IMR-90 (cell line): ENCODE measurements around the gene RAB36.

Experiments used
- CEBPB ChIP-seq: IDR thresholded peaks from 2 replicates; pipeline ENCODE4 v1.6.1; 2012; ENCODE audit warnings: low read depth, low read length, improper control_type of control experiment
- CHD1 ChIP-seq: IDR thresholded peaks from 2 replicates; pipeline ENCODE4 v1.6.1; 2012; ENCODE audit warnings: low read depth, low read length, improper control_type of control experiment
- POLR2A ChIP-seq: IDR thresholded peaks from 2 replicates; pipeline ENCODE4 v1.6.1; 2012; ENCODE audit warnings: mild to moderate bottlenecking, low read depth, low read length
- RCOR1 ChIP-seq: IDR thresholded peaks from 2 replicates; pipeline ENCODE4 v1.6.1; 2012; ENCODE audit warnings: mild to moderate bottlenecking, low read length, improper control_type of control experiment; ENCODE audit not compliant: insufficient replicate concordance
- SMC3 ChIP-seq: fragments of 150-350 bp; IDR thresholded peaks from 2 replicates; pipeline ENCODE4 v1.6.1; 2016; ENCODE audit warnings: low read depth, mild to moderate bottlenecking, antibody characterized with exemption, low read length, moderate library complexity
- TF ChIP-seq, protein P1 (sequence below): conservative IDR thresholded peaks from 2 replicates; pipeline ENCODE4 v1.5.1; 2012; ENCODE audit warnings: mild to moderate bottlenecking, low read depth, low read length, improper control_type of control experiment

DNA sequence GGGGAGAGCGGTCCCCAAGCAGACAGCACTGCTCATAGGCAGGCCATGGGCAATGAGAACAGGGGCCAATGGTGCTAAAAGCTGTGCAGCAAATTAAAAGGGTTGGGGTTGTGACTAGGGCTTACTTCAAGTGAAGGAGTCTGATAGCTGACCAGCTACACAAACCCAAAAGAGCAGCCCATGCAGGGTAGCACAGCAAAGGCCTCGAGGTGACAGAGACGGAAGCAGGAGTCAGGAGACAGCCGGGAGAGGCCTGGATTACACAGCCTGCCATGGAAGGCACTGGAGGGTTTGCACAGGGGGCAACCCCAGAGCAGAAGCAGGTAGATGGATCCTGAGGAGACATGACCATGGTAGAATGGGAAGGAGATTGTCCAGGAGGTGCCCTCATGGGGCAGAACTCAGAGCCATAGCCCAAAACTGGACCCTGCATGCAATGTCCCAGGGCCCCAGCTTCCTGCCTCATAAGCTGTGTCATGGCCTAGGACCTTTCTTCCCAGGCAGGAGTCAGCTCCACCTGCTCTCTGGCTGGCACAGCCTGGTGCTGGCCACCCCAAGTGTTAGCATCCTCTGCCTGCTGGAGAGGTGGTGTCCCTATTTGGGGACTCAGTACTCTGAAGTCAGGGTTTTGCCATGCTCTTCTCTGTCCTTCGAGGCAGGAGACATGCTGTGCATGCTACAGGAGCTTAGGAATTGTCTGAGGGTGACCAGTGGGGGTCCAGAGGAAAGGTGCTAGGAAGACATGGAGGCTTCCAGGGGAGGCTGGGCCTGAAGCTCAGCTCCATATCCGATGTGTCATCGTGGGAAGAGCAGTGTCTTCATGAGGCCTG, 36.8 kb upstream of the RAB36 start:
- TF ChIP-seq, protein P1, sequence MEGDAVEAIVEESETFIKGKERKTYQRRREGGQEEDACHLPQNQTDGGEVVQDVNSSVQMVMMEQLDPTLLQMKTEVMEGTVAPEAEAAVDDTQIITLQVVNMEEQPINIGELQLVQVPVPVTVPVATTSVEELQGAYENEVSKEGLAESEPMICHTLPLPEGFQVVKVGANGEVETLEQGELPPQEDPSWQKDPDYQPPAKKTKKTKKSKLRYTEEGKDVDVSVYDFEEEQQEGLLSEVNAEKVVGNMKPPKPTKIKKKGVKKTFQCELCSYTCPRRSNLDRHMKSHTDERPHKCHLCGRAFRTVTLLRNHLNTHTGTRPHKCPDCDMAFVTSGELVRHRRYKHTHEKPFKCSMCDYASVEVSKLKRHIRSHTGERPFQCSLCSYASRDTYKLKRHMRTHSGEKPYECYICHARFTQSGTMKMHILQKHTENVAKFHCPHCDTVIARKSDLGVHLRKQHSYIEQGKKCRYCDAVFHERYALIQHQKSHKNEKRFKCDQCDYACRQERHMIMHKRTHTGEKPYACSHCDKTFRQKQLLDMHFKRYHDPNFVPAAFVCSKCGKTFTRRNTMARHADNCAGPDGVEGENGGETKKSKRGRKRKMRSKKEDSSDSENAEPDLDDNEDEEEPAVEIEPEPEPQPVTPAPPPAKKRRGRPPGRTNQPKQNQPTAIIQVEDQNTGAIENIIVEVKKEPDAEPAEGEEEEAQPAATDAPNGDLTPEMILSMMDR = no peak
- no peak for TF ChIP-seq CEBPB
- no peak for TF ChIP-seq CHD1
- TF ChIP-seq POLR2A = no peak
- TF ChIP-seq RCOR1 = no peak
- no peak for TF ChIP-seq SMC3
